HEK293 (cell line): ENCODE results near the gene MDP1.

ENCODE experiments used
- CTCF ChIA-PET: fragments of 350-600 bp; formaldehyde crosslinking; extraction: SDS; loops from one replicate; lab custom pipeline; 2021; ENCODE audit warnings: antibody characterized with exemption; lab: Yijun Ruan, JAX
- POLR2A ChIA-PET: fragments of 300-600 bp; formaldehyde crosslinking; extraction: SDS; loops from one replicate; lab custom pipeline; 2020; ENCODE audit warnings: antibody characterized with exemption, inconsistent platforms; lab: Yijun Ruan, JAX
- H3K27ac ChIP-seq: fragments of 200-500 bp; sonication (Bioruptor generic); 2 replicates; pipeline ENCODE4 v1.5.1; 2014; ENCODE audit warnings: low read depth, low read length, control low read depth, inconsistent platforms; ENCODE audit errors: extremely low read depth
- H3K36me3 ChIP-seq, 2 experiments: fragments of 200-500 bp in 1 of 2; sonication (Bioruptor generic) in 1 of 2; 1 replicate in 1 of 2; 2 replicates in 1 of 2; pipeline ENCODE4 v1.5.1; 2014 to 2017; ENCODE audit warnings: inconsistent platforms in 2 of 2, low read length in 2 of 2; ENCODE audit not compliant: control insufficient read depth in 2 of 2, insufficient read depth in 1 of 2
- H3K4me1 ChIP-seq: fragments of 200-500 bp; sonication (Bioruptor generic); 2 replicates; pipeline ENCODE4 v1.5.1; 2014; ENCODE audit warnings: mild to moderate bottlenecking, low read length, inconsistent platforms; ENCODE audit not compliant: control insufficient read depth, insufficient read depth
- H3K4me3 ChIP-seq: 2 replicates; pipeline ENCODE4 v1.5.1; 2011; ENCODE audit warnings: low read depth, mild to moderate bottlenecking, control low read depth, low read length, moderate library complexity
- H3K9me3 ChIP-seq: fragments of 200-500 bp; sonication (Bioruptor generic); 2 replicates; pipeline ENCODE4 v1.5.1; 2014; ENCODE audit warnings: low read depth, low read length, inconsistent platforms; ENCODE audit not compliant: control insufficient read depth, insufficient read depth
- SALL2 ChIP-seq: fragments of 450-650 bp; formaldehyde crosslinking; IDR thresholded peaks from 2 replicates; pipeline ENCODE4 v1.5.0; 2017; ENCODE audit warnings: missing biosample characterization, mild to moderate bottlenecking, missing genetic modification characterization, borderline replicate concordance
- SCRT1 ChIP-seq: fragments of 450-650 bp; formaldehyde crosslinking; IDR thresholded peaks from 2 replicates; pipeline ENCODE4 v1.5.1; 2016; ENCODE audit warnings: missing biosample characterization, missing genetic modification characterization, borderline replicate concordance
- ZEB2 ChIP-seq: fragments of 450-650 bp; formaldehyde crosslinking; IDR thresholded peaks from 2 replicates; pipeline ENCODE4 v1.5.1; 2016; ENCODE audit warnings: missing biosample characterization, missing genetic modification characterization
- ZNF335 ChIP-seq: fragments of 450-650 bp; formaldehyde crosslinking; conservative IDR thresholded peaks from 2 replicates; pipeline ENCODE4 v1.5.1; 2016; ENCODE audit warnings: missing biosample characterization, missing genetic modification characterization
- ZNF350 ChIP-seq: fragments of 450-650 bp; formaldehyde crosslinking; IDR thresholded peaks from 2 replicates; pipeline ENCODE4 v1.5.0; 2017; ENCODE audit warnings: missing biosample characterization, mild to moderate bottlenecking, missing genetic modification characterization
- ZNF404 ChIP-seq: fragments of 450-650 bp; formaldehyde crosslinking; IDR thresholded peaks from 2 replicates; pipeline ENCODE4 v1.5.1; 2017; ENCODE audit warnings: missing biosample characterization, missing genetic modification characterization
- ZNF48 ChIP-seq: fragments of 450-650 bp; formaldehyde crosslinking; IDR thresholded peaks from 2 replicates; pipeline ENCODE4 v1.5.1; 2016; ENCODE audit warnings: missing biosample characterization, missing genetic modification characterization
- ZNF560 ChIP-seq: fragments of 450-650 bp; formaldehyde crosslinking; IDR thresholded peaks from 2 replicates; pipeline ENCODE4 v1.5.1; 2017; ENCODE audit warnings: missing biosample characterization, missing genetic modification characterization, borderline replicate concordance
- ZNF600 ChIP-seq: fragments of 450-650 bp; formaldehyde crosslinking; IDR thresholded peaks from 2 replicates; pipeline ENCODE4 v1.5.1; 2016; ENCODE audit warnings: missing biosample characterization, missing genetic modification characterization
- ZNF658 ChIP-seq: fragments of 450-650 bp; formaldehyde crosslinking; IDR thresholded peaks from 2 replicates; pipeline ENCODE4; 2016; ENCODE audit warnings: missing biosample characterization, missing genetic modification characterization
- ZNF670 ChIP-seq: fragments of 450-650 bp; formaldehyde crosslinking; IDR thresholded peaks from 2 replicates; pipeline ENCODE4 v1.5.1; 2016; ENCODE audit warnings: missing biosample characterization, missing genetic modification characterization, low read depth
- ZNF785 ChIP-seq: fragments of 450-650 bp; formaldehyde crosslinking; IDR thresholded peaks from 2 replicates; pipeline ENCODE4 v1.5.1; 2016; ENCODE audit warnings: missing biosample characterization, missing genetic modification characterization
- TF ChIP-seq, protein P1 (sequence below): fragments of 450-650 bp; IDR thresholded peaks from 2 replicates; pipeline ENCODE4 v1.5.1; 2018; ENCODE audit warnings: missing biosample characterization, missing genetic modification characterization
- TF ChIP-seq, protein P2 (sequence below): fragments of 450-650 bp; formaldehyde crosslinking; IDR thresholded peaks from 2 replicates; pipeline ENCODE4 v1.5.1; 2016; ENCODE audit warnings: missing biosample characterization, missing genetic modification characterization

Gene MDP1

DNA sequence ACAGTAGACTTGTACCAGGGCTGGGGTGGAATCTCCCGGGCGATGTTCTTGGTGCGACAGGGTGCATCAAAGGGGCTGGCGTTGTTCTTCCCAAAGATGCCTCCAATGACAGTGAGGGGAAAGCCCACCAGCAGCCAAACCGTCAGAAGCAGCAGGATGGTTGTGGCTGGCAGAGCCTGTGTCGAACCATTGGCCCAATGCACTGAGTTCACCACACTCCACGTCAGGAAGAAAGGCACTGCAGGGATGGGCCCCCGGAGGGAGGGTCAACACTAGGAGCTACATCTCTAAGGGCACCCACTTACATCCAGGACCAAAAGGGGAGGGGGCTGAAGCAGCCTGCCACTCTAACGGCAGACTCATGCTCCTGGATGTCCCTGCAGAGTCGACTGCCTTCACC, 25.4 kb downstream of the MDP1 start:
- TF ChIP-seq SCRT1 (tag by site-specific recombination), result no peak
- TF ChIP-seq ZNF404 (tag by site-specific recombination), result no peak
- no peak for TF ChIP-seq ZNF670 (tag by site-specific recombination)
- TF ChIP-seq ZNF600 (tag by site-specific recombination), result peak; percentile 52
- ChIA-PET POLR2A (no interaction called here), CTCF (interaction anchor here (1.1 kb wide), 1 partner anchor 156 kb away, joined by 3 read pairs; no protein-coding TSS in a partner anchor)
- Histone ChIP-seq H3K36me3 (peaks cover 6 to 67% of the 10 kb centered on the region in 2 experiments), H3K27ac (no peak overlapping the region), H3K4me3 (no peak overlapping the region), H3K4me1 (peaks cover 11% of the 10 kb centered on the region; the same call in 1 of the 2 replicates), H3K9me3 (no peaks in the 10 kb centered on the region)

DNA sequence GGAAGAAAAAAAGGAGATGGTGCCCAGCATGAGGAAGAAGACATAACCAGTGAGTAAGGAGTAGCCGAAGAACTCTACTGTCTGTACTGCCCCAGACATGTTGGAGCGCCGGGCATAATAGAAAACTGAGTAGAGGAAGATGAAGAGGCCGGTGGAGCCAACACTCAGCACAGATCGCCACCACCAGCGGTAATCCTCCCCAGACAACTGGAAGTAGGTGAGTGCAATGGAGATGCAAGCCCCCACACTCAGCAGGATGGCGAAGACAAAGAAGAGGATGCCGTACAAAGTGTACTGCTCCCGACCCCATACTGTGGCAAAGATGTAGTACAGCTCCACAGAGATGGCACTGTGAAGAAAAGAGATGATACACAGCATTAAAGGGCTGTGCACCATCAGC, 26.4 kb downstream of the MDP1 start:
- H3K36me3 ChIP-seq, result peaks cover 6 to 75% of the 10 kb centered on the region in 2 experiments
- no peak overlapping the region for H3K4me3 ChIP-seq
- H3K9me3 ChIP-seq, result no peaks in the 10 kb centered on the region
- POLR2A ChIA-PET, result interaction anchor here (1.3 to 2.3 kb wide), 8 partner anchors 9 to 75 kb away, joined by 4 to 19 read pairs (median 9); partner anchors contain the start of genes CHMP4A, DCAF11, EMC9 and IRF9
- H3K27ac ChIP-seq, result no peak overlapping the region
- H3K4me1 ChIP-seq, result peaks cover 7% of the 10 kb centered on the region; the same call in 1 of the 2 replicates
- TF ChIP-seq, protein P1, sequence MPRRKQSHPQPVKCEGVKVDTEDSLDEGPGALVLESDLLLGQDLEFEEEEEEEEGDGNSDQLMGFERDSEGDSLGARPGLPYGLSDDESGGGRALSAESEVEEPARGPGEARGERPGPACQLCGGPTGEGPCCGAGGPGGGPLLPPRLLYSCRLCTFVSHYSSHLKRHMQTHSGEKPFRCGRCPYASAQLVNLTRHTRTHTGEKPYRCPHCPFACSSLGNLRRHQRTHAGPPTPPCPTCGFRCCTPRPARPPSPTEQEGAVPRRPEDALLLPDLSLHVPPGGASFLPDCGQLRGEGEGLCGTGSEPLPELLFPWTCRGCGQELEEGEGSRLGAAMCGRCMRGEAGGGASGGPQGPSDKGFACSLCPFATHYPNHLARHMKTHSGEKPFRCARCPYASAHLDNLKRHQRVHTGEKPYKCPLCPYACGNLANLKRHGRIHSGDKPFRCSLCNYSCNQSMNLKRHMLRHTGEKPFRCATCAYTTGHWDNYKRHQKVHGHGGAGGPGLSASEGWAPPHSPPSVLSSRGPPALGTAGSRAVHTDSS (tag by site-specific recombination), result peak; percentile 55; the same call in 1 of the 2 replicates
- TF ChIP-seq ZNF658, result no peak
- TF ChIP-seq, all 188 proteins: peak for 1
- CTCF ChIA-PET, result interaction anchor here (1.3 to 3.0 kb wide), 2 partner anchors 28 to 107 kb away, joined by 3 to 12 read pairs; partner anchors contain the start of gene IRF9

DNA sequence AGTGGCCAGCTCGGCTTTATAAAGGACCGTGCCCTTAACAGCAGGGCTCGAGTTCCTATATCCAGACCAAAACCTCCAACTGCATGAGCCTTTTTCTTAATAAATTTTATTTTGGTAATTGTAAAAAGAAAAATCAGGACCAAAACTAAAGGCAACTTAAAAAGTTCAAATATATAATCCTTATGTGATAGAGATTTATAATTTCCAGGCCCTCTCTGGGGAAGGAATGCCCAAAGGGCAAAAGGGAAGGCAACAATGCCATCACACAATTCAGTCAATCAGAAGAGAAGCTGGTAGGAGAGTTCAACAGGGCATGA, 26.8 kb downstream of the MDP1 start:
- no peak overlapping the region for H3K27ac ChIP-seq
- CTCF ChIA-PET, result interaction anchor here (0.6 to 3.0 kb wide), 3 partner anchors 28 to 174 kb away, joined by 3 to 12 read pairs (median 3); partner anchors contain the start of gene IRF9
- TF ChIP-seq ZEB2 (tag by site-specific recombination), result 0 out of 2 replicates have a peak, but pooled peaks have one; percentile 5
- no peak for TF ChIP-seq ZNF48 (tag by site-specific recombination)
- TF ChIP-seq ZNF350, result no peak
- TF ChIP-seq ZNF785 (tag by site-specific recombination), result no peak
- no peak for TF ChIP-seq SALL2 (tag by site-specific recombination)
- TF ChIP-seq ZNF335, result peak; percentile 14; the same call in 1 of the 2 replicates
- TF ChIP-seq, protein P2, sequence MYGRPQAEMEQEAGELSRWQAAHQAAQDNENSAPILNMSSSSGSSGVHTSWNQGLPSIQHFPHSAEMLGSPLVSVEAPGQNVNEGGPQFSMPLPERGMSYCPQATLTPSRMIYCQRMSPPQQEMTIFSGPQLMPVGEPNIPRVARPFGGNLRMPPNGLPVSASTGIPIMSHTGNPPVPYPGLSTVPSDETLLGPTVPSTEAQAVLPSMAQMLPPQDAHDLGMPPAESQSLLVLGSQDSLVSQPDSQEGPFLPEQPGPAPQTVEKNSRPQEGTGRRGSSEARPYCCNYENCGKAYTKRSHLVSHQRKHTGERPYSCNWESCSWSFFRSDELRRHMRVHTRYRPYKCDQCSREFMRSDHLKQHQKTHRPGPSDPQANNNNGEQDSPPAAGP (tag by site-specific recombination), result no peak
- TF ChIP-seq ZNF560 (tag by site-specific recombination), result no peak
- peaks cover 7% of the 10 kb centered on the region; the same call in 1 of the 2 replicates for H3K4me1 ChIP-seq
- no peaks in the 10 kb centered on the region for H3K9me3 ChIP-seq
- H3K4me3 ChIP-seq, result no peak overlapping the region; the same call in none of the 2 replicates
- POLR2A ChIA-PET, result interaction anchor here (0.6 to 2.3 kb wide), 17 partner anchors 10 to 867 kb away, joined by 3 to 19 read pairs (median 7); partner anchors contain the start of genes CHMP4A, DCAF11, EMC9 and IRF9
- peaks cover 6 to 75% of the 10 kb centered on the region in 2 experiments for H3K36me3 ChIP-seq
